Thoracic aorta (tissue), 2 donors: ENCODE results near the gene DEFB119. TPM values are rescaled to one million over a fixed set of nuclear protein-coding genes. Genes with fewer than 3 reads are reported as not detected.
"Not testable (repeated sequence)": the region's sequence is repeated elsewhere in the genome, so short reads cannot be mapped to it uniquely, and the experiment has no call there.

ENCODE experiments used
- ATAC-seq: fragments of 150-250 bp; one replicate; pipeline ENCODE4 v1.8.0; 2017; ENCODE audit warnings: low read depth; ENCODE audit not compliant: insufficient number of reproducible peaks, low FRiP score
- DNase-seq: peaks from one replicate; pipeline ENCODE4 v3.0.0-alpha.2; 2020; ENCODE audit warnings: low spot score
- H3K27ac ChIP-seq, 2 donors: fragments of 200-600 bp; sonication (generic); 1 replicate in 1 of 2; 2 replicates in 1 of 2; pipeline ENCODE4 v1.5.1; 2016; ENCODE audit warnings: mild to moderate bottlenecking in 2 of 2, moderate library complexity in 2 of 2
- H3K27me3 ChIP-seq: fragments of 200-600 bp; sonication (generic); replicated peaks from 2 replicates; pipeline ENCODE4 v1.6.0; 2016; ENCODE audit warnings: mild to moderate bottlenecking; ENCODE audit not compliant: insufficient read depth
- H3K36me3 ChIP-seq: fragments of 200-600 bp; sonication (generic); one replicate; pipeline ENCODE4 v1.5.1; 2016
- H3K4me1 ChIP-seq, 2 donors: fragments of 200-600 bp; sonication (generic); 1 replicate in 1 of 2; 2 replicates in 1 of 2; pipeline versions ENCODE4 v1.5.1 to v1.6.0; 2016; ENCODE audit warnings: low read depth in 2 of 2, mild to moderate bottlenecking in 1 of 2; ENCODE audit not compliant: control insufficient read depth in 1 of 2
- H3K4me3 ChIP-seq: fragments of 200-600 bp; sonication (generic); 2 replicates; pipeline ENCODE4 v1.5.1; 2016; ENCODE audit warnings: mild to moderate bottlenecking
- H3K9me3 ChIP-seq: fragments of 200-600 bp; sonication (generic); 2 replicates; pipeline ENCODE4 v1.5.1; 2016
- CTCF ChIP-seq: fragments of 200-600 bp; sonication (generic); IDR thresholded peaks from one replicate; pipeline ENCODE4 v1.5.1; 2019; ENCODE audit warnings: antibody characterized with exemption
- total RNA-seq, 2 donors: library from RNA; depleted of rRNA; stranded (reverse); fragments of >200 nt; gene quantifications; one replicate each; pipeline versions ENCODE4 v1.1.0 to v1.2.3, GENCODE V29; 2016

Gene DEFB119
- total RNA-seq, 2 donors from 2014 or later: not detected

- no peak for ATAC-seq
- Histone ChIP-seq H3K36me3 (no peaks in the 10 kb centered on the region), H3K9me3 (no peaks in the 10 kb centered on the region), H3K4me3 (no peak overlapping the region), H3K27ac (no peak overlapping the region), H3K27me3 (no peaks in the 10 kb centered on the region), H3K4me1 (no peaks in the 10 kb centered on the region)
- no peak for TF ChIP-seq CTCF
- no peak for DNase-seq
These were observed 4.5 kb upstream of the DEFB119 start for GRCh38 chr20:31394900-31395299.

GRCh38 chr20:31392836-31393235, 2.4 kb upstream of the DEFB119 start:
- DNase-seq: no peak
- H3K4me3 ChIP-seq: no peak overlapping the region
- no peak for TF ChIP-seq CTCF

GRCh38 chr20:31374346-31374745, 16.0 kb downstream of the DEFB119 start:
- H3K27ac ChIP-seq: no peak overlapping the region
- TF ChIP-seq CTCF: no peak
- H3K9me3 ChIP-seq: peaks cover 6% of the 10 kb centered on the region
- H3K36me3 ChIP-seq: no peaks in the 10 kb centered on the region
- no peak overlapping the region for H3K4me3 ChIP-seq
- H3K4me1 ChIP-seq: no peaks in the 10 kb centered on the region
- no peaks in the 10 kb centered on the region for H3K27me3 ChIP-seq
- DNase-seq (no peak), ATAC-seq (no peak)

More at GRCh38 chr20:31392836-31393235, 2.4 kb upstream of the DEFB119 start:
- H3K27me3 ChIP-seq: no peaks in the 10 kb centered on the region
- no peak overlapping the region for H3K27ac ChIP-seq
- no peaks in the 10 kb centered on the region for H3K36me3 ChIP-seq
- H3K9me3 ChIP-seq: no peaks in the 10 kb centered on the region
- H3K4me1 ChIP-seq: no peaks in the 10 kb centered on the region
- ATAC-seq: no peak

GRCh38 chr20:31368301-31368700, 22.1 kb downstream of the DEFB119 start, which contains the start of gene DEFB118:
TSS of gene DEFB118 (plus strand) at chr20:31368601. CDS start at chr20:31368651, 50 bp downstream.
- Histone ChIP-seq H3K27ac (no peak within 1 kb of the TSS), H3K9me3 (no peaks in the 10 kb centered on the region), H3K27me3 (no peaks in the 10 kb centered on the region), H3K36me3 (no peaks in the 10 kb centered on the region), H3K4me3 (no peak within 1 kb of the TSS), H3K4me1 (no peaks in the 10 kb centered on the region)
- no peak for ATAC-seq
- TF ChIP-seq CTCF: no peak
- DNase-seq: no peak

- DNase-seq, H3K27ac ChIP-seq, H3K36me3 ChIP-seq, H3K4me3 ChIP-seq, H3K9me3 ChIP-seq, H3K27me3 ChIP-seq, ATAC-seq, H3K4me1 ChIP-seq: not testable (repeated sequence)
These were observed 26.1 kb downstream of the DEFB119 start for GRCh38 chr20:31364272-31364671.

GRCh38 chr20:31363295-31363694, 27.1 kb downstream of the DEFB119 start:
- no peak for TF ChIP-seq CTCF
- no peaks in the 10 kb centered on the region for H3K27me3 ChIP-seq
- H3K27ac ChIP-seq: no peak overlapping the region
- no peaks in the 10 kb centered on the region for H3K36me3 ChIP-seq
- no peaks in the 10 kb centered on the region for H3K4me1 ChIP-seq
- no peak overlapping the region for H3K4me3 ChIP-seq
- DNase-seq (no peak), ATAC-seq (no peak)
- no peaks in the 10 kb centered on the region for H3K9me3 ChIP-seq
